Panc1 (cell line): ENCODE data around the gene IVD. TPM values are rescaled to one million over a fixed set of nuclear protein-coding genes. Genes with fewer than 3 reads are reported as not detected.

Experiments used
- ATAC-seq: fragments of 200-7000 bp; cut with Tn5 transposase; 2 replicates; pipeline ENCODE4 v1.9.1; 2020; ENCODE audit warnings: mild to moderate bottlenecking, moderate library complexity
- BruUV-seq: library from RNA; stranded (reverse); fragments of 400-500 nt; replicated peaks from 2 replicates; lab custom pipeline; 2021; lab: Mats Ljungman, UMichigan
- CTCF ChIA-PET: fragments of 300-600 bp; sonication (Branson Sonifier 250); formaldehyde crosslinking; loops from one replicate; lab custom pipeline; 2022; ENCODE audit warnings: antibody characterized with exemption; lab: Charles Lee
- POLR2A ChIA-PET: fragments of 300-600 bp; sonication (Branson Sonifier 250); formaldehyde crosslinking; loops from one replicate; lab custom pipeline; 2022; ENCODE audit warnings: antibody characterized with exemption; lab: Charles Lee
- DNase-seq: peaks from one replicate; pipeline ENCODE4 v3.0.0-alpha.2; 2010; ENCODE audit warnings: low read depth, low spot score
- H3K27ac ChIP-seq: 2 replicates; pipeline ENCODE4 v1.5.1; 2011; ENCODE audit warnings: mild to moderate bottlenecking, low read length, inconsistent platforms
- H3K27me3 ChIP-seq: fragments of 200-500 bp; sonication (Bioruptor generic); 2 replicates; pipeline ENCODE4 v1.6.0; 2014; ENCODE audit warnings: low read length, inconsistent platforms; ENCODE audit not compliant: control insufficient read depth, insufficient read depth
- H3K36me3 ChIP-seq: fragments of 200-500 bp; sonication (Bioruptor generic); 2 replicates; pipeline ENCODE4 v1.5.1; 2014; ENCODE audit warnings: inconsistent platforms, mild to moderate bottlenecking, low read length, moderate library complexity; ENCODE audit not compliant: control insufficient read depth, insufficient read depth
- H3K4me1 ChIP-seq: 2 replicates; pipeline ENCODE4 v1.5.1; 2011; ENCODE audit warnings: inconsistent platforms, mild to moderate bottlenecking, low read length, moderate library complexity; ENCODE audit not compliant: control insufficient read depth, insufficient read depth
- H3K4me3 ChIP-seq, 2 experiments: 2 replicates each; pipeline ENCODE4 v1.5.1; 2011 to 2012; ENCODE audit warnings: low read depth in 2 of 2, low read length in 2 of 2, mild to moderate bottlenecking in 2 of 2, inconsistent platforms in 1 of 2, moderate library complexity in 1 of 2
- H3K9me3 ChIP-seq: fragments of 200-500 bp; sonication (Bioruptor generic); 2 replicates; pipeline ENCODE4 v1.5.1; 2014; ENCODE audit warnings: low read depth, mild to moderate bottlenecking, inconsistent platforms, low read length, moderate library complexity; ENCODE audit not compliant: control insufficient read depth, insufficient read depth
- CTCF ChIP-seq: fragments of 450-650 bp; IDR thresholded peaks from 2 replicates; pipeline ENCODE4 v1.5.1; 2017; ENCODE audit warnings: mild to moderate bottlenecking
- POLR2AphosphoS5 ChIP-seq: IDR thresholded peaks from 2 replicates; pipeline ENCODE4 v1.6.1; 2012; ENCODE audit warnings: mild to moderate bottlenecking, low read depth, low read length, moderate library complexity
- REST ChIP-seq, 2 experiments: IDR thresholded peaks; 2 replicates each; pipeline ENCODE4 v1.6.1; 2011 to 2012; ENCODE audit warnings: low read depth in 2 of 2, control low read depth in 1 of 2, low read length in 1 of 2, mild to moderate bottlenecking in 1 of 2, moderate library complexity in 1 of 2; ENCODE audit not compliant: insufficient read depth in 1 of 2
- SIN3A ChIP-seq: IDR thresholded peaks from 2 replicates; pipeline ENCODE4 v1.6.1; 2012; ENCODE audit warnings: low read depth, mild to moderate bottlenecking, low read length, moderate library complexity, borderline replicate concordance; ENCODE audit not compliant: insufficient read depth
- TCF7L2 ChIP-seq: IDR thresholded peaks from 2 replicates; pipeline ENCODE4 v1.6.1; 2011; ENCODE audit warnings: mild to moderate bottlenecking, low read depth, low read length, inconsistent platforms
- in situ Hi-C: cut with HindIII; loops from 2 replicates; pipeline ENCODE4 v1.10.0; 2016; ENCODE audit warnings: low sequenced_read_pairs, low pct_unique_long_range_greater_than_20kb
- intact Hi-C: fragments of 100-400 bp; cut with micrococcal nuclease; formaldehyde crosslinking; loops from one replicate; pipeline ENCODE4 v1.10.0; 2022; ENCODE audit not compliant: unreplicated experiment
- total RNA-seq: library from RNA; stranded (reverse); gene quantifications from one replicate; pipeline ENCODE4 v1.2.1, GENCODE V29; 2021; ENCODE audit not compliant: unreplicated experiment

IVD gene
- total RNA-seq, 1 experiment from 2014 or later = 74.6 TPM

- DNase-seq (no peak), ATAC-seq (no peak)
- no peaks in the 10 kb centered on the region for H3K9me3 ChIP-seq
- H3K36me3 ChIP-seq = no peaks in the 10 kb centered on the region
- no TSS peak for BruUV-seq
- H3K4me3 ChIP-seq = no peak overlapping the region
- H3K27ac ChIP-seq = no peak overlapping the region
- no peaks in the 10 kb centered on the region for H3K27me3 ChIP-seq
- CTCF ChIA-PET = interaction anchor here (1.3 kb wide), 1 partner anchor 16 kb away, joined by 3 read pairs; the partner anchor contains the start of gene BAHD1
- POLR2A ChIA-PET = no interaction called here
- in situ Hi-C loops (no loop called here), intact Hi-C loops (no loop called here)
- TF ChIP-seq REST (IDR thresholded peaks at IDR 0.05; ENCODE audit: insufficient read depth in 1 of 2, low read depth in 2 of 2, low read length in 1 of 2) = no peak
- TF ChIP-seq TCF7L2 = no peak
- TF ChIP-seq POLR2AphosphoS5 = no peak
- no peak for TF ChIP-seq SIN3A
- no peak for TF ChIP-seq CTCF
- H3K4me1 ChIP-seq = peaks cover 27% of the 10 kb centered on the region
Observed at GRCh38 chr15:40456738-40457137, 51.1 kb downstream of the IVD start.

GRCh38 chr15:40458495-40459371 lies 53.1 kb downstream of the IVD start:
- TF ChIP-seq CTCF (no peak), SIN3A (no peak), REST (IDR thresholded peaks at IDR 0.05; ENCODE audit: insufficient read depth in 1 of 2, low read depth in 2 of 2, low read length in 1 of 2) (no peak), TCF7L2 (no peak), POLR2AphosphoS5 (no peak)
- no peaks in the 10 kb centered on the region for H3K36me3 ChIP-seq
- ATAC-seq (no peak), DNase-seq (no peak)
- ChIA-PET CTCF (no interaction called here), POLR2A (no interaction called here)
- H3K4me1 ChIP-seq = peaks cover 17% of the 10 kb centered on the region
- H3K4me3 ChIP-seq = no peak overlapping the region
- intact Hi-C loops (no loop called here), in situ Hi-C loops (no loop called here)
- no TSS peak for BruUV-seq
- no peaks in the 10 kb centered on the region for H3K27me3 ChIP-seq
- no peak overlapping the region for H3K27ac ChIP-seq
- H3K9me3 ChIP-seq = no peaks in the 10 kb centered on the region
